Activated T-cell treated with anti-CD3 and anti-CD28 coated beads, Interleukin-2, amount 50 U/mL, for 48 hours (primary cell): Measurements from ENCODE around the gene CAPZA2.

ENCODE experiments used
- DNase-seq, 2 experiments: peaks; one replicate each; pipeline ENCODE4 v3.0.0-alpha.2; 2020

The CAPZA2 gene

DNA sequence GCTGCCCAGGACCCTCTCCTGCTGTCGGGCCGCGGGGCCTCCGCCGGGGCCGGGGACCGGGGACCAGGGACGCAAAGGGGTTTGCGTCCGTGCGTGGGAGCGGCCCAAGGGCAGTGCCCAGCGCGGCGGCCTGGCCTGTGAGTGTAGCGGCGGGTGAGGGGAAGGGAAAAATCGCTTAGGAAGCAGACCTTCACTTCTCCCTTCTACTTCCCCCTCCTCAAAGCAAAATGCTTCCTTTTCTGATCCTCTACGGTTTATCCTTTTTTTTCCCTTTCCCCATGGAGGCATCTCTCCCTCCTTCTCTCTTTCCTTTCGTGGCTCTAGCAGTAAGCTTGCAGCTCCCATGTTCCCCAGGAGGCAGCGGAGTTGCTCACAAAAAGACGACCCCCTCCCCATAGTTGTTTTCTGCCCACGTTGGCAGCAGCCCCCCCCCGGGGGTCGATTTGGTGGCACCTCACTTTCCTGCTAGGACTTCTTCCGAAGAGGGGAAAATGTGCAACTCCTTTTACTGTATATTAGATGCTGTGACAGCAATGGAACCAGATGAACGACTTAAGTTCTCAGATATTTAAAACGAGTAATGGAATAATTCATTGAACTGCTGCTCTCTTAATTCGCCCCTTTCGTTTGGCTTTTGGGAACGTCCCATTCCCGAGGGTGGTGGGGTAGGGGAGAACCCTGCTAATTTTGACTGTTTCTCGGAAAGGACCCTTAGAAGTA, 724 bp downstream of the CAPZA2 start:
- peak; percentile 27 to 33 for DNase-seq

- DNase-seq, result no peak
Measured at GRCh38 chr7:116863936-116864500, 1.6 kb downstream of the CAPZA2 start.

GRCh38 chr7:116871061-116871700, 8.8 kb downstream of the CAPZA2 start:
- no peak for DNase-seq

DNA sequence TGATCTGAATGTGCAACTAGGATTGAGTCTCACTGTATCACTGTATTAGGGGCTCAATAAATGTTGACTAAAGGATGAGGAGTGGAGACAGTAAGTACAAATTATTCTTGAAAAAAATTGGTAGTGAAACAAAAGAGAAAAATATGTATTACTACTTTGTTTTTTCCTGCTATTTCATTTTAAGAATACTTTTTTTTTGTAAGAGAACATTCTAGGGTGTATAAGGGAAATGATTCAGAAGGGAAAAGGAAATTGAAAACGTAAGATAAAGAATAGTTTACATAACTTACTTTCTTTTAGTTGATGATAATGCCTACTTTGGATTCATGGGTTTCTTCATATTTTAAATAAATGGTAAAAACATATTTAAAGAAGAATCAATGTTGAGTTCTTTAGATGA, 9.6 kb downstream of the CAPZA2 start:
- no peak for DNase-seq

- DNase-seq, result no peak
Measured at GRCh38 chr7:116873619-116874018, 11.2 kb downstream of the CAPZA2 start.

- DNase-seq, result no peak
Measured at GRCh38 chr7:116876664-116877442, 14.5 kb downstream of the CAPZA2 start.

- DNase-seq, result no peak
Measured at GRCh38 chr7:116877443-116878217, 15.2 kb downstream of the CAPZA2 start.

DNA sequence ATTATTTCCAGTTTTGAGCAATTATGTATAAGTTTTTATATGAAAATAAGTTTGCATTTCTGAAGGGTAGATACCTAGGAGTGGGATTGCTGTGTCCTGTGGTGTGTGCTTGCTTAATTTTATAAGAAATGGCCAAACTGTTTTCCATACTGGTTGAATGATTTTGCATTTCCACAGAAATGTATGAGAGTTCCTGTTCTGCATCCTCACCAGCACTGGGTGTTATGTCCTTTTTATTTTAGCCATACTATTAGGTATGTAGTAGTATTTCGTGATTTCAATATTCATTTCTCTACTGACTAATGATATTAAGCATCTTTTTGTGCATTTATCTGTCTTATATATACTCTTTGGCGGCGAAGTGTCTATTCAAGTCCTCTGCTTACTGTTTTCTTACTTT, 22.3 kb downstream of the CAPZA2 start:
- DNase-seq, result no peak

GRCh38 chr7:116885724-116886123, 23.3 kb downstream of the CAPZA2 start:
- no peak for DNase-seq

- DNase-seq, result no peak
Measured at GRCh38 chr7:116886543-116887156, 24.3 kb downstream of the CAPZA2 start.

GRCh38 chr7:116888895-116889294, 26.5 kb downstream of the CAPZA2 start:
- DNase-seq, result no peak

DNA sequence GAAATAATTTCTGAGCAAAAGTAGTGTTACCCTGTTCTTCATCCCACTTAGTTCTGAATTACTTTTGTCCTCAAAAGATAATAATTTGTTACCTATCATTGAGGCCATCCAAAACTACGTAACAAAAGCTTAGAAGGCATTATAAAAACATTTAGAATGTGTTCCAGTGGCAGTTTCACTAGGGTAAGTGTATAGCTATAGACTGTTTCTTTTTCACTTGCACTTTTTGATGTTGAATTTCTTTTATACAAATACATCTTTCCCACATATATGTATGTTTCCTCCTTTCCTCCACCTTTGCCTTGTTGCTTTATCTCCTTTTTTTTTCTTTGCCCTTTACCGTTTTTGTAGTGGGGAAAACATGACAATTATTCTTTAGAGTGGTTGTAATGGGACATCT, 33.5 kb downstream of the CAPZA2 start:
- DNase-seq, result no peak

DNA sequence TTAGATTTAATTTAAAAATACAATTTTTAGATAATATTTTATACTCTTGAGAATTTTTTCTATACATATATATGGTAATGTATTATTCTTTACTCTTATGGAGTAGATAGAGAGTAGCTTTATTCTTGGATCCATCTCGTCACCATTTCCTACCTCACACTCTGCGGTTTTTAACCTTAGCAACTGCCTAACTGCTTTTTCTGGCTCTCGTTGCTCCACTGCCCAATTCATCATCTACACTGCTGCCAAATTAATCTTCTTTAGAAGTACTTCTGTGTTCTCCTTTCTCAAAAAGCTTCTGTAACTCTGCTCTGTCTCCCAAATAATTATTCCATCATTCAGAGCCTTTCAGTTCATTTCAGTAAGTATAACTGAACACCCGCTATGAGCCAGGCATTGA, 35.3 kb downstream of the CAPZA2 start:
- no peak for DNase-seq

DNA sequence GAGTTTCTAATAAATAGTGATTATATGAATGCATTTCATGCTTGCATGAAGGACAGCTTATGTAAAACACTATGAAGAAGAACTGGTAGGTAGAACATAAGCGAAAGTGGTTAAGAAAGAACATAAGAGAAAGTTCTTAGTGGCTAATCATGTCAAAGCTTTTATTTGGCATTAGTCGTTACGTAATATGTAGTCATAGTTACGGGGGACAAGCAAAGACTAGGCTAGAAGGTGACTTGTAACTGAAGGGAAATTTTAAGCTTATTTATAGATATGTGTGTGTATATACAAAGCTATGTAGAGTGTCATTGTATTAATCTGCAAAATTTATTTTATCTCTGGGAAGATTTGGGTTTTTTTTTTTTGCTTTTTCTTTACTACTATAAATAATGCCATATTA, 36.9 kb downstream of the CAPZA2 start:
- no peak for DNase-seq

DNA sequence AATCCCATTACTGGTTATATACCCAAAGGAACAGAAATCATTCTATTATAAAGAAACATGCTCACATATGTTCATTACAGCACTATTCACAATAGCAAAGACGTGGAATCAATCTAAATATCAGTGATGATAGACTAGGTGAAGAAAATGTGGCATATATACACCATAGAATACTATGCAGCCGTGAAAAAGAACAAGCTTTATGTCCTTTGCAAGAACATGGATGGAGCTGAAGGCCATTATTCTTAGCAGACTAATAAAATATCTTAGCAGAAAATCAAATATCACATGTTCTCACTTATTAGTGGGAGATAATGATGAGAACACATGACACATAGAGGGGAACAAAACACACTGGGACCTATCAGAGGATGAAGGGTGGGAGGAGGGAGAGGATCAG, 38.8 kb downstream of the CAPZA2 start:
- DNase-seq, result no peak

- DNase-seq, result no peak
Measured at GRCh38 chr7:116902867-116903266, 40.5 kb downstream of the CAPZA2 start.

GRCh38 chr7:116906391-116906790, 44.0 kb downstream of the CAPZA2 start:
- no peak for DNase-seq

GRCh38 chr7:116910383-116910782, 48.0 kb downstream of the CAPZA2 start:
- no peak for DNase-seq

- no peak for DNase-seq
Measured at GRCh38 chr7:116911801-116912200, 49.4 kb downstream of the CAPZA2 start.

- no peak for DNase-seq
Measured at GRCh38 chr7:116912269-116912909, 50.0 kb downstream of the CAPZA2 start.

- no peak for DNase-seq
Measured at GRCh38 chr7:116918704-116919103, 56.3 kb downstream of the CAPZA2 start.

- no peak for DNase-seq
Measured at GRCh38 chr7:116920359-116920758, 58.0 kb downstream of the CAPZA2 start.
